HG02678 (cell line): ENCODE results near the gene BIRC2.
A peak's percentile ranks its signal among the peaks of the same experiment; 100 is the strongest.
"Not testable (repeated sequence)": the region's sequence is repeated elsewhere in the genome, so short reads cannot be mapped to it uniquely, and the experiment has no call there.

Experiments
- ATAC-seq: cut with Tn5 transposase; IDR thresholded peaks from one replicate; pipeline ENCODE4 v1.9.1; 2021; ENCODE audit warnings: mild to moderate bottlenecking, moderate library complexity; ENCODE audit not compliant: unreplicated experiment

Gene BIRC2

GRCh38 chr11:102346748-102347461, at the start of gene BIRC2:
BIRC2 (plus strand) TSS chr11:102347214; CDS start chr11:102349855, 2,641 bp downstream.
- ATAC-seq, result peak; percentile 84

- ATAC-seq, result not testable (repeated sequence)
These were observed 46.2 kb upstream of the BIRC2 start for GRCh38 chr11:102300837-102301236.

GRCh38 chr11:102302241-102302640, 44.8 kb upstream of the BIRC2 start:
- ATAC-seq, result no peak

- ATAC-seq, result no peak
These were observed 42.3 kb upstream of the BIRC2 start for GRCh38 chr11:102304686-102305085.

- ATAC-seq, result no peak
These were observed 41.5 kb upstream of the BIRC2 start for GRCh38 chr11:102305352-102306047.

GRCh38 chr11:102306048-102306597, 40.9 kb upstream of the BIRC2 start:
- ATAC-seq, result no peak

- ATAC-seq, result no peak
These were observed 39.9 kb upstream of the BIRC2 start for GRCh38 chr11:102306817-102307726.

- ATAC-seq, result no peak
These were observed 39.3 kb upstream of the BIRC2 start for GRCh38 chr11:102307727-102308038.

GRCh38 chr11:102309621-102310541, 37.1 kb upstream of the BIRC2 start:
- no peak for ATAC-seq

- ATAC-seq, result no peak
These were observed 34.3 kb upstream of the BIRC2 start for GRCh38 chr11:102312667-102313066.

- no peak for ATAC-seq
These were observed 33.6 kb upstream of the BIRC2 start for GRCh38 chr11:102313238-102313940.

- no peak for ATAC-seq
These were observed 32.2 kb upstream of the BIRC2 start for GRCh38 chr11:102314784-102315183.

GRCh38 chr11:102316346-102316904, 30.6 kb upstream of the BIRC2 start:
- ATAC-seq, result no peak

- peak; percentile 82 for ATAC-seq
These were observed 29.8 kb upstream of the BIRC2 start, which contains the start of gene BIRC3 for GRCh38 chr11:102317099-102317767. BIRC3 (plus strand) TSS chr11:102317484; CDS start chr11:102324510, 7,026 bp downstream.

GRCh38 chr11:102317768-102318103, 29.3 kb upstream of the BIRC2 start:
- ATAC-seq, result no peak

- ATAC-seq, result peak; percentile 10
These were observed 28.5 kb upstream of the BIRC2 start for GRCh38 chr11:102318469-102318868.

GRCh38 chr11:102319544-102319943, 27.5 kb upstream of the BIRC2 start:
- no peak for ATAC-seq

GRCh38 chr11:102320188-102320587, 26.8 kb upstream of the BIRC2 start:
- no peak for ATAC-seq

GRCh38 chr11:102320679-102321078, 26.3 kb upstream of the BIRC2 start:
- no peak for ATAC-seq
